ENCODE data around the gene RPUSD3.
"Not testable (repeated sequence)": the region's sequence is repeated elsewhere in the genome, so short reads cannot be mapped to it uniquely, and the experiment has no call there.

The RPUSD3 gene

GRCh38 chr3:9843715-9844438 is at the start of gene RPUSD3:
Gene RPUSD3, minus strand, starts transcription at chr3:9844008. Its CDS starts 18 bp downstream, at chr3:9843990.
- DNase-seq (ENCODE audit: low read depth in 1 of 2, low spot score in 1 of 2): peak; percentile 95 to 97

GRCh38 chr3:9891072-9891622 is 47.3 kb upstream of the RPUSD3 start:
- DNase-seq (ENCODE audit: low read depth in 1 of 2, low spot score in 1 of 2): no peak

GRCh38 chr3:9890249-9891071 is 46.7 kb upstream of the RPUSD3 start, which contains the start of gene JAGN1:
Gene JAGN1, plus strand, starts transcription at chr3:9890610. Its CDS starts 113 bp downstream, at chr3:9890723.
- DNase-seq (ENCODE audit: low read depth in 1 of 2, low spot score in 1 of 2): peak; percentile 83 to 90

- DNase-seq (ENCODE audit: low read depth in 1 of 2, low spot score in 1 of 2): no peak
Measured at GRCh38 chr3:9889405-9889804, 45.6 kb upstream of the RPUSD3 start.

- no peak for DNase-seq (ENCODE audit: low read depth in 1 of 2, low spot score in 1 of 2)
Measured at GRCh38 chr3:9888540-9888939, 44.7 kb upstream of the RPUSD3 start.

- no peak for DNase-seq (ENCODE audit: low read depth in 1 of 2, low spot score in 1 of 2)
Measured at GRCh38 chr3:9887480-9887879, 43.7 kb upstream of the RPUSD3 start.

- DNase-seq (ENCODE audit: low read depth in 1 of 2, low spot score in 1 of 2): no peak
Measured at GRCh38 chr3:9886328-9886727, 42.5 kb upstream of the RPUSD3 start.

- DNase-seq (ENCODE audit: low read depth in 1 of 2, low spot score in 1 of 2): no peak
Measured at GRCh38 chr3:9884555-9885165, 40.9 kb upstream of the RPUSD3 start.

- no peak for DNase-seq (ENCODE audit: low read depth in 1 of 2, low spot score in 1 of 2)
Measured at GRCh38 chr3:9883706-9884554, 40.1 kb upstream of the RPUSD3 start.

- DNase-seq (ENCODE audit: low read depth in 1 of 2, low spot score in 1 of 2): no peak
Measured at GRCh38 chr3:9881441-9881840, 37.6 kb upstream of the RPUSD3 start.

GRCh38 chr3:9879830-9880549 is 36.2 kb upstream of the RPUSD3 start, which contains the start of gene CIDEC:
Gene CIDEC, minus strand, starts transcription at chr3:9880253. Its CDS starts 1,767 bp downstream, at chr3:9878486.
- no peak for DNase-seq (ENCODE audit: low read depth in 1 of 2, low spot score in 1 of 2)

- DNase-seq (ENCODE audit: low read depth in 1 of 2, low spot score in 1 of 2): no peak
Measured at GRCh38 chr3:9878700-9879099, 34.9 kb upstream of the RPUSD3 start.

GRCh38 chr3:9876991-9877390 is 33.2 kb upstream of the RPUSD3 start:
- DNase-seq (ENCODE audit: low read depth in 1 of 2, low spot score in 1 of 2): no peak

GRCh38 chr3:9876255-9876654 is 32.4 kb upstream of the RPUSD3 start:
- not testable (repeated sequence) for DNase-seq (ENCODE audit: low read depth in 1 of 2, low spot score in 1 of 2)

- no peak for DNase-seq (ENCODE audit: low read depth in 1 of 2, low spot score in 1 of 2)
Measured at GRCh38 chr3:9875448-9875847, 31.6 kb upstream of the RPUSD3 start.

GRCh38 chr3:9872067-9872466 is 28.3 kb upstream of the RPUSD3 start:
- DNase-seq (ENCODE audit: low read depth in 1 of 2, low spot score in 1 of 2): not testable (repeated sequence)

- no peak for DNase-seq (ENCODE audit: low read depth in 1 of 2, low spot score in 1 of 2)
Measured at GRCh38 chr3:9870978-9871377, 27.2 kb upstream of the RPUSD3 start.

GRCh38 chr3:9869955-9870354 is 26.1 kb upstream of the RPUSD3 start:
- DNase-seq (ENCODE audit: low read depth in 1 of 2, low spot score in 1 of 2): no peak

- DNase-seq (ENCODE audit: low read depth in 1 of 2, low spot score in 1 of 2): no peak
Measured at GRCh38 chr3:9867106-9867505, 23.3 kb upstream of the RPUSD3 start.

- no peak for DNase-seq (ENCODE audit: low read depth in 1 of 2, low spot score in 1 of 2)
Measured at GRCh38 chr3:9866639-9867038, 22.8 kb upstream of the RPUSD3 start.
